ENCODE data around the gene BAZ2A.
"Not testable (repeated sequence)": the region's sequence is repeated elsewhere in the genome, so short reads cannot be mapped to it uniquely, and the experiment has no call there.

The BAZ2A gene

GRCh38 chr12:56668197-56668457, 38.0 kb upstream of the BAZ2A start:
- POLR2A ChIA-PET, result no interaction called here
- CTCF ChIA-PET, result interaction anchor here (1.2 to 1.5 kb wide), 2 partner anchors 14 to 18 kb away, joined by 3 to 4 read pairs; no protein-coding TSS in a partner anchor
- no peak for TF ChIP-seq CTCF (IDR thresholded peaks at IDR 0.05; ENCODE audit: insufficient read depth, low read length, missing control alignments)
- DNase-seq (ENCODE audit: low read depth, low spot score), result no peak
- no peak overlapping the region for H3K4me3 ChIP-seq (ENCODE audit: low read depth, low read length)

- no peak overlapping the region for H3K4me3 ChIP-seq (ENCODE audit: low read depth, low read length)
- no peak for TF ChIP-seq CTCF (IDR thresholded peaks at IDR 0.05; ENCODE audit: insufficient read depth, low read length, missing control alignments)
- no peak for DNase-seq (ENCODE audit: low read depth, low spot score)
- ChIA-PET CTCF (interaction anchor here (1.5 to 2.4 kb wide), 2 partner anchors 12 to 26 kb away, joined by 3 to 10 read pairs; no protein-coding TSS in a partner anchor), POLR2A (no interaction called here)
Measured at GRCh38 chr12:56661979-56662638, 32.0 kb upstream of the BAZ2A start.

- POLR2A ChIA-PET, result no interaction called here
- TF ChIP-seq CTCF (IDR thresholded peaks at IDR 0.05; ENCODE audit: insufficient read depth, low read length, missing control alignments), result no peak
- CTCF ChIA-PET, result interaction anchor here (1.5 kb wide), 1 partner anchor 12 kb away, joined by 3 read pairs; no protein-coding TSS in a partner anchor
- H3K4me3 ChIP-seq (ENCODE audit: low read depth, low read length), result no peak overlapping the region
- DNase-seq (ENCODE audit: low read depth, low spot score), result no peak
Measured at GRCh38 chr12:56661560-56661959, 31.4 kb upstream of the BAZ2A start.

GRCh38 chr12:56658921-56659320, 28.8 kb upstream of the BAZ2A start:
- CTCF ChIA-PET, result interaction anchor here (1.1 to 2.2 kb wide), 3 partner anchors 10 to 22 kb away, joined by 3 to 9 read pairs (median 3); no protein-coding TSS in a partner anchor
- TF ChIP-seq CTCF (IDR thresholded peaks at IDR 0.05; ENCODE audit: insufficient read depth, low read length, missing control alignments), result no peak
- DNase-seq (ENCODE audit: low read depth, low spot score), result no peak
- no peak overlapping the region for H3K4me3 ChIP-seq (ENCODE audit: low read depth, low read length)
- POLR2A ChIA-PET, result interaction anchor here (0.6 to 1.2 kb wide), 2 partner anchors 13 to 642 kb away, joined by 3 to 4 read pairs; partner anchors contain the start of gene ATP5F1B

- no peak overlapping the region for H3K4me3 ChIP-seq (ENCODE audit: low read depth, low read length)
- no peak for TF ChIP-seq CTCF (IDR thresholded peaks at IDR 0.05; ENCODE audit: insufficient read depth, low read length, missing control alignments)
- ChIA-PET POLR2A (no interaction called here), CTCF (interaction anchor here (0.6 to 2.2 kb wide), 4 partner anchors 10 to 21 kb away, joined by 3 to 9 read pairs (median 3); no protein-coding TSS in a partner anchor)
- DNase-seq (ENCODE audit: low read depth, low spot score), result no peak
Measured at GRCh38 chr12:56657416-56658379, 27.6 kb upstream of the BAZ2A start.

GRCh38 chr12:56653781-56654180, 23.7 kb upstream of the BAZ2A start:
- POLR2A ChIA-PET; DNase-seq (ENCODE audit: low read depth, low spot score); H3K4me3 ChIP-seq (ENCODE audit: low read depth, low read length): not testable (repeated sequence)
- CTCF ChIA-PET, result interaction anchor here (1.5 kb wide), 1 partner anchor 17 kb away, joined by 4 read pairs; no protein-coding TSS in a partner anchor

- DNase-seq (ENCODE audit: low read depth, low spot score); POLR2A ChIA-PET; H3K4me3 ChIP-seq (ENCODE audit: low read depth, low read length): not testable (repeated sequence)
- CTCF ChIA-PET, result interaction anchor here (0.6 to 4.2 kb wide), 2 partner anchors 10 to 12 kb away, joined by 3 to 54 read pairs; no protein-coding TSS in a partner anchor
Measured at GRCh38 chr12:56648023-56648422, 17.9 kb upstream of the BAZ2A start.

All from AG04449 (cell line).